ENCODE results near the gene OR11H6. TPM values are rescaled to one million over a fixed set of nuclear protein-coding genes. Genes with fewer than 3 reads are reported as not detected.

The OR11H6 gene
- total RNA-seq, 1 experiment from 2014 or later: not detected

GRCh38 chr14:20177433-20177974 is 46.0 kb upstream of the OR11H6 start:
- ChIA-PET POLR2A (ENCODE audit: low non-redundant PET) (no interaction called here), CTCF (no interaction called here)
- Histone ChIP-seq H3K36me3 (ENCODE audit: insufficient read depth, low read length, poor library complexity, severe bottlenecking) (no peaks in the 10 kb centered on the region), H3K27me3 (replicated peaks; ENCODE audit: insufficient read depth, low read depth, low read length, poor library complexity) (no peaks in the 10 kb centered on the region), H3K4me1 (ENCODE audit: insufficient read depth, low read length, poor library complexity, severe bottlenecking) (no peaks in the 10 kb centered on the region), H3K4me3 (ENCODE audit: low read depth, low read length, poor library complexity, severe bottlenecking) (no peak overlapping the region), H3K9me3 (ENCODE audit: low read depth, low read length, poor library complexity, severe bottlenecking) (no peaks in the 10 kb centered on the region), H3K27ac (ENCODE audit: low read depth, low read length, poor library complexity, severe bottlenecking) (no peak overlapping the region)
- intact Hi-C loops (cut with micrococcal nuclease; ENCODE audit: unreplicated experiment): no loop called here
- TF ChIP-seq EZH2 (IDR thresholded peaks at IDR 0.05; ENCODE audit: borderline replicate concordance, low read depth, low read length, poor library complexity, severe bottlenecking) (no peak), CTCF (conservative IDR thresholded peaks at IDR 0.05; ENCODE audit: low read depth, low read length) (no peak)
- BruUV-seq (replicated peaks): no TSS peak
- no peak for DNase-seq (ENCODE audit: low spot score)

DNA sequence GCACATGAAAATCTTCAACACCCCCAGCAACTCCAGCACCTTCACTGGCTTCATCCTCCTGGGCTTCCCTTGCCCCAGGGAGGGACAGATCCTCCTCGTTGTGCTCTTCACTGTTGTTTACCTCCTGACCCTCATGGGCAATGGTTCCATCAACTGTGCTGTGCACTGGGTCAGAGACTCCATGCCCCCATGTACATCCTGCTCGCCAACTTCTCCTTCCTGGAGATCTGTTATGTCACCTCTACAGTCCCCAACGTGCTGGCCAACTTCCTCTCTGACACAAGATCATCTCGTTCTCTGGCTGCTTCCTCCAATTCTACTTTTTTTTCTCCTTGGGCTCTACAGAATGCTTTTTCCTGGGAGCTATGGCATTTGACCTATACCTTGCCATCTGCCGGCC is 44.3 kb upstream of the OR11H6 start:
- BruUV-seq (replicated peaks): no TSS peak
- no peaks in the 10 kb centered on the region for H3K4me1 ChIP-seq (ENCODE audit: insufficient read depth, low read length, poor library complexity, severe bottlenecking)
- no peaks in the 10 kb centered on the region for H3K27me3 ChIP-seq (replicated peaks; ENCODE audit: insufficient read depth, low read depth, low read length, poor library complexity)
- no peak overlapping the region for H3K27ac ChIP-seq (ENCODE audit: low read depth, low read length, poor library complexity, severe bottlenecking)
- intact Hi-C loops (cut with micrococcal nuclease; ENCODE audit: unreplicated experiment): no loop called here
- DNase-seq (ENCODE audit: low spot score): no peak
- no peak overlapping the region for H3K4me3 ChIP-seq (ENCODE audit: low read depth, low read length, poor library complexity, severe bottlenecking)
- H3K9me3 ChIP-seq (ENCODE audit: low read depth, low read length, poor library complexity, severe bottlenecking): no peaks in the 10 kb centered on the region
- POLR2A ChIA-PET (ENCODE audit: low non-redundant PET): no interaction called here
- CTCF ChIA-PET: no interaction called here
- TF ChIP-seq CTCF (conservative IDR thresholded peaks at IDR 0.05; ENCODE audit: low read depth, low read length) (no peak), EZH2 (IDR thresholded peaks at IDR 0.05; ENCODE audit: borderline replicate concordance, low read depth, low read length, poor library complexity, severe bottlenecking) (no peak)
- no peaks in the 10 kb centered on the region for H3K36me3 ChIP-seq (ENCODE audit: insufficient read depth, low read length, poor library complexity, severe bottlenecking)

GRCh38 chr14:20179880-20180279 is 43.6 kb upstream of the OR11H6 start:
- Histone ChIP-seq H3K4me1 (ENCODE audit: insufficient read depth, low read length, poor library complexity, severe bottlenecking) (no peaks in the 10 kb centered on the region), H3K27ac (ENCODE audit: low read depth, low read length, poor library complexity, severe bottlenecking) (no peak overlapping the region), H3K27me3 (replicated peaks; ENCODE audit: insufficient read depth, low read depth, low read length, poor library complexity) (no peaks in the 10 kb centered on the region), H3K36me3 (ENCODE audit: insufficient read depth, low read length, poor library complexity, severe bottlenecking) (no peaks in the 10 kb centered on the region), H3K4me3 (ENCODE audit: low read depth, low read length, poor library complexity, severe bottlenecking) (no peak overlapping the region), H3K9me3 (ENCODE audit: low read depth, low read length, poor library complexity, severe bottlenecking) (no peaks in the 10 kb centered on the region)
- ChIA-PET CTCF (no interaction called here), POLR2A (ENCODE audit: low non-redundant PET) (no interaction called here)
- intact Hi-C loops (cut with micrococcal nuclease; ENCODE audit: unreplicated experiment): no loop called here
- BruUV-seq (replicated peaks): no TSS peak
- no peak for TF ChIP-seq CTCF (conservative IDR thresholded peaks at IDR 0.05; ENCODE audit: low read depth, low read length)
- no peak for TF ChIP-seq EZH2 (IDR thresholded peaks at IDR 0.05; ENCODE audit: borderline replicate concordance, low read depth, low read length, poor library complexity, severe bottlenecking)
- no peak for DNase-seq (ENCODE audit: low spot score)
